RWPE2 (cell line): ENCODE data around the gene KDSR.

Experiments used
- ATAC-seq: fragments of 200-7000 bp; cut with Tn5 transposase; 3 replicates; pipeline ENCODE4 v1.9.1; 2021; ENCODE audit warnings: low read depth
- DNase-seq: peaks from one replicate; pipeline ENCODE4 v3.0.0-alpha.2; 2020; ENCODE audit warnings: low spot score
- H3K27ac ChIP-seq: fragments of 450-650 bp; 2 replicates; pipeline ENCODE4 v1.5.1; 2017; ENCODE audit warnings: mild to moderate bottlenecking; ENCODE audit not compliant: poor library complexity, severe bottlenecking
- H3K27me3 ChIP-seq: fragments of 250-450 bp; sonication (Bioruptor Pico); 2 replicates; pipeline ENCODE4 v1.5.1; 2021; ENCODE audit warnings: mild to moderate bottlenecking, moderate library complexity; ENCODE audit not compliant: insufficient read depth, poor library complexity, severe bottlenecking
- H3K36me3 ChIP-seq: fragments of 250-450 bp; sonication (Bioruptor Pico); 2 replicates; pipeline ENCODE4 v1.5.1; 2020; ENCODE audit warnings: low read depth, mild to moderate bottlenecking, moderate library complexity
- H3K4me1 ChIP-seq: fragments of 250-450 bp; sonication (Bioruptor Pico); 2 replicates; pipeline ENCODE4 v1.5.1; 2021; ENCODE audit warnings: mild to moderate bottlenecking, moderate library complexity; ENCODE audit not compliant: insufficient read depth, poor library complexity, severe bottlenecking
- H3K4me3 ChIP-seq: fragments of 250-450 bp; sonication (Bioruptor Pico); 2 replicates; pipeline ENCODE4 v1.5.1; 2021; ENCODE audit warnings: mild to moderate bottlenecking, moderate library complexity; ENCODE audit not compliant: severe bottlenecking
- H3K9me3 ChIP-seq: fragments of 250-450 bp; sonication (Bioruptor Pico); 2 replicates; pipeline ENCODE4 v1.5.1; 2021; ENCODE audit warnings: mild to moderate bottlenecking, moderate library complexity; ENCODE audit not compliant: severe bottlenecking
- CTCF ChIP-seq: fragments of 450-650 bp; IDR thresholded peaks from one replicate; pipeline ENCODE4 v1.5.1; 2017; ENCODE audit warnings: mild to moderate bottlenecking, moderate library complexity; ENCODE audit not compliant: poor library complexity, severe bottlenecking

KDSR gene

GRCh38 chr18:63319383-63320122, 47.5 kb downstream of the KDSR start, which contains the start of gene BCL2:
Gene BCL2, minus strand, starts transcription at chr18:63319769.
- no peak for TF ChIP-seq CTCF
- ATAC-seq (peak; percentile 56), DNase-seq (no peak)
- peaks cover 33% of the 10 kb centered on the region for H3K27me3 ChIP-seq
- peak within 1 kb of the TSS; percentile 29 for H3K27ac ChIP-seq
- H3K4me3 ChIP-seq = peak within 1 kb of the TSS; percentile 55
- H3K9me3 ChIP-seq = no peaks in the 10 kb centered on the region
- peaks cover 4% of the 10 kb centered on the region for H3K4me1 ChIP-seq
- H3K36me3 ChIP-seq = no peaks in the 10 kb centered on the region

- Histone ChIP-seq H3K36me3 (no peaks in the 10 kb centered on the region), H3K4me3 (peak overlapping the region; percentile 55), H3K4me1 (peaks cover 4% of the 10 kb centered on the region), H3K27me3 (peaks cover 35% of the 10 kb centered on the region), H3K9me3 (no peaks in the 10 kb centered on the region), H3K27ac (no peak overlapping the region)
- no peak for DNase-seq
- no peak for ATAC-seq
- TF ChIP-seq CTCF = no peak
These were observed 48.1 kb downstream of the KDSR start for GRCh38 chr18:63318889-63319382.

GRCh38 chr18:63317982-63318888, 48.8 kb downstream of the KDSR start:
- TF ChIP-seq CTCF = peak; percentile 48
- Histone ChIP-seq H3K9me3 (no peaks in the 10 kb centered on the region), H3K36me3 (no peaks in the 10 kb centered on the region), H3K4me1 (peaks cover 4% of the 10 kb centered on the region), H3K27me3 (peaks cover 36% of the 10 kb centered on the region), H3K4me3 (peak overlapping the region; percentile 55), H3K27ac (no peak overlapping the region)
- no peak for DNase-seq
- ATAC-seq = no peak

- peaks cover 36% of the 10 kb centered on the region for H3K27me3 ChIP-seq
- H3K4me3 ChIP-seq = no peak overlapping the region
- H3K36me3 ChIP-seq = no peaks in the 10 kb centered on the region
- H3K4me1 ChIP-seq = peaks cover 4% of the 10 kb centered on the region
- TF ChIP-seq CTCF = no peak
- no peak for ATAC-seq
- DNase-seq = no peak
- no peak overlapping the region for H3K27ac ChIP-seq
- H3K9me3 ChIP-seq = no peaks in the 10 kb centered on the region
These were observed 49.5 kb downstream of the KDSR start for GRCh38 chr18:63317556-63317946.
